ENCODE data around the gene CDH18. TPM values are rescaled to one million over a fixed set of nuclear protein-coding genes. Genes with fewer than 3 reads are reported as not detected.

CDH18 gene
- total RNA-seq, 8 experiments from 2014 or later, result 0.56 to 28.9 (median 5.3) TPM

DNA sequence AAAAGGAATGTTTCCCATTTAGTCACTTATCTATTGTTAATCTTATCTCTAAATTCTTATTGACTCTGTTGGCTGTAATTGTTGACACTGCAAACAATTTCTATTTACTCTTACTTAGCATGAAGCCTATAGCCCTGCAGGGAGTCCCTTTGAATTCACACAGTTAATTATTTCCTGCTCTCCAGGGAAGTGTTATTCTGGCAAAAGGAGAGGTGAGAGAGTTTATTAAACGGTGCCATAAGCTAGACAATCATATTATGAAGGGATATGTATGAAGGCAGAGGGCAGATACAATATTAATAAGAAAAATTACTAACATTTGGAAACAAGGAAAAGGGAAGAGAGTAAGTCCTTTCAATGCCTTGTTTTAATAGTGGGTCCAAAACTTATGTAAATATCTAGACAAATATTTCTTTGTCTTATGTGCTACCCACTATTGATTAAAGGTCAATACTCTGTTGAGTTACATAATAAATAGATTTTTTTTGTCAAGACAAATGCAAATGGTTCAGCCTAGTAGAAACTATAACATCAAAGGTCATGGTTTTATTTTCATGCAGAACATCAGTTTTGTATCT is 107.1 kb downstream of the CDH18 start:
- Histone ChIP-seq H3K4me1 (replicated peaks in 1 of 2) (peaks cover 3 to 11% of the 10 kb centered on the region in 2 donors), H3K27ac (no peak overlapping the region), H3K4me3 (no peak overlapping the region)
- WGBS, 10 experiments, result 0% methylated on average over 1 of the region's 1 CpG; no CpG with 5 or more reads in 3 of the 10 experiments
- in situ Hi-C loops (cut with MboI; ENCODE audit: low pct_unique_long_range_greater_than_20kb in 2 of 9, low sequenced_read_pairs in 9 of 9, unreplicated experiment in 9 of 9), result no loop called here
- ATAC-seq (replicated peaks in 6 of 8), result peak in 4 of 8 experiments; percentile 25 to 68 (median 30)

DNA sequence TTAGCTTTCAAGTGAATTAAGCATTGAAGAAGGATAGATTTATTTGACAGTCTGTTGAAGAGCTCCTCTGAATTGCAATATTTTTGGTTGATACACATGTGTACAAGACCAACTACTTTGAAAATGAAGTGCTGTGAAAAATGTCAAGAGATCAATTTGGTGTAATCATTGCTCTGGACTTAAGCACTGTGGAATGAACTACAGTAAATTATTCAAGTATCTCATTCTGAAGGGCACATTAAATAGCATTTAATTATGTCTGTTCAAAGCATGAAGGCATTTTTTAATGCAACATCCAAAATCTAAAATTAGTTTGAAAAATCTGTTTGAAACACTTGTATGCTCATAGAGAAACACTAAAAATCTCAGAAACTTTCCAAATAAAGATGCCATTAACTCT is 107.5 kb downstream of the CDH18 start:
- no peak overlapping the region for H3K27ac ChIP-seq
- in situ Hi-C loops (cut with MboI; ENCODE audit: low pct_unique_long_range_greater_than_20kb in 2 of 9, low sequenced_read_pairs in 9 of 9, unreplicated experiment in 9 of 9), result no loop called here
- ATAC-seq (replicated peaks in 6 of 8), result peak in 1 of 8 experiments; percentile 19
- peaks cover 3 to 11% of the 10 kb centered on the region in 2 donors for H3K4me1 ChIP-seq (replicated peaks in 1 of 2)
- H3K4me3 ChIP-seq, result no peak overlapping the region

GRCh38 chr5:19874811-19875210 is 113.2 kb downstream of the CDH18 start:
- no peak overlapping the region for H3K4me3 ChIP-seq
- H3K4me1 ChIP-seq (replicated peaks in 1 of 2), result no peaks in the 10 kb centered on the region
- 33 to 100% (median 100%) methylated on average over 1 of the region's 1 CpG; no CpG with 5 or more reads in 2 of the 10 experiments for WGBS, 10 experiments
- no peak for ATAC-seq (replicated peaks in 6 of 8)
- in situ Hi-C loops (cut with MboI; ENCODE audit: low pct_unique_long_range_greater_than_20kb in 2 of 9, low sequenced_read_pairs in 9 of 9, unreplicated experiment in 9 of 9), result no loop called here
- no peak overlapping the region for H3K27ac ChIP-seq

GRCh38 chr5:19866090-19866450 is 121.9 kb downstream of the CDH18 start:
- Histone ChIP-seq H3K4me3 (no peak overlapping the region), H3K27ac (no peak overlapping the region), H3K4me1 (replicated peaks in 1 of 2) (no peaks in the 10 kb centered on the region)
- no peak for ATAC-seq (replicated peaks in 6 of 8)
- 17 to 92% (median 83%) methylated on average over 2 of the region's 2 CpGs; no CpG with 5 or more reads in 1 of the 10 experiments for WGBS, 10 experiments
- in situ Hi-C loops (cut with MboI; ENCODE audit: low pct_unique_long_range_greater_than_20kb in 2 of 9, low sequenced_read_pairs in 9 of 9, unreplicated experiment in 9 of 9), result no loop called here

- in situ Hi-C loops (cut with MboI; ENCODE audit: low pct_unique_long_range_greater_than_20kb in 2 of 9, low sequenced_read_pairs in 9 of 9, unreplicated experiment in 9 of 9), result no loop called here
- ATAC-seq (replicated peaks in 6 of 8), result no peak
- Histone ChIP-seq H3K4me1 (replicated peaks in 1 of 2) (no peaks in the 10 kb centered on the region), H3K4me3 (no peak overlapping the region), H3K27ac (no peak overlapping the region)
- 18 to 95% (median 75%) methylated on average over 3 to 6 of the region's 6 CpGs; no CpG with 5 or more reads in 1 of the 10 experiments for WGBS, 10 experiments
Measured at GRCh38 chr5:19865336-19866089, 122.5 kb downstream of the CDH18 start.

DNA sequence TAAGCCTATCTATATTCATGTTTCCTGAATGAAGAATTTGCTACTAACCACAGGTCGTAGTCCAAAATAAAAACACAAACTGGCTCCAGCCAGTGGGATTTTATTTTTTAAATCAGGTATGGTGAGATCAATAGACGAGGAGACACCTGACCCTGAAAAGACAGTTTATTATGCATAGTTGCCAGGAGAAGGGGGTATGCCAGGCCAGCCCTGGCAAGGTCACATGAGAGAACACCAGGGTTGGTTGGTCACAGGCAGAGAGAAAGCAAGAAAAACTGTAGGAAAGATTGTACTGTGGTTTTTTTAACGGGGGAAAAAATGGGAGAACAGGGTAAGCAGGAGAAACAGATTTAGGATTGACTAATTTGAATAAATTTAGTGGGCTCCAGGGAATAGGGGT is 125.3 kb downstream of the CDH18 start:
- 0 to 85% (median 64%) methylated on average over 1 to 3 of the region's 3 CpGs for WGBS, 10 experiments
- in situ Hi-C loops (cut with MboI; ENCODE audit: low pct_unique_long_range_greater_than_20kb in 2 of 9, low sequenced_read_pairs in 9 of 9, unreplicated experiment in 9 of 9), result no loop called here
- Histone ChIP-seq H3K4me3 (no peak overlapping the region), H3K27ac (no peak overlapping the region), H3K4me1 (replicated peaks in 1 of 2) (no peaks in the 10 kb centered on the region)
- ATAC-seq (replicated peaks in 6 of 8), result no peak

- Histone ChIP-seq H3K4me3 (no peak overlapping the region), H3K27ac (no peak overlapping the region), H3K4me1 (replicated peaks in 1 of 2) (no peaks in the 10 kb centered on the region)
- WGBS, 10 experiments, result 6 to 80% (median 56%) methylated on average over 1 to 3 of the region's 3 CpGs
- ATAC-seq (replicated peaks in 6 of 8), result no peak
- in situ Hi-C loops (cut with MboI; ENCODE audit: low pct_unique_long_range_greater_than_20kb in 2 of 9, low sequenced_read_pairs in 9 of 9, unreplicated experiment in 9 of 9), result no loop called here
Measured at GRCh38 chr5:19859020-19859419, 129.0 kb downstream of the CDH18 start.

DNA sequence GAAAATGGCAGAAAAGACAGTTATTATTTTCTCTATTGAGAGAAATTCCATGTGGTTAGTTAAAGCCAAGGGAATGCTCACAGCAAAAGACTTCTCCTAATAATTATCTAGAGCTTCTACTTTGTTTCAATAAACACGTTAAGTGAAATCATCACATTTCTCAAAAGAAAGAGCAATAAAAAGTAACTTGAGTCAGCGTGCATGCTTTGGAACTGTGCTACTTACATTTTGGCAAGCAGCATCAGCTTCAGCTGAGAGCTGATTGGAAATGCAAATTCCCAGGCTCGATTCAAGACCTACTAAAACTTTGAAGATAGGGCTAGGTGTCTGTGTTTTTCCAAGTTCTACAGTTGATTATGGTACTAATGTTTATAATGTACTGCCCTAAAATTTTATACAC is 132.1 kb downstream of the CDH18 start:
- Histone ChIP-seq H3K4me1 (replicated peaks in 1 of 2) (no peaks in the 10 kb centered on the region), H3K4me3 (no peak overlapping the region), H3K27ac (no peak overlapping the region)
- ATAC-seq (replicated peaks in 6 of 8), result no peak
- in situ Hi-C loops (cut with MboI; ENCODE audit: low pct_unique_long_range_greater_than_20kb in 2 of 9, low sequenced_read_pairs in 9 of 9, unreplicated experiment in 9 of 9), result no loop called here
- WGBS, 10 experiments, result 0 to 90% (median 71%) methylated on average over 1 to 3 of the region's 3 CpGs; no CpG with 5 or more reads in 1 of the 10 experiments

- no peak for ATAC-seq (replicated peaks in 6 of 8)
- in situ Hi-C loops (cut with MboI; ENCODE audit: low pct_unique_long_range_greater_than_20kb in 2 of 9, low sequenced_read_pairs in 9 of 9, unreplicated experiment in 9 of 9), result no loop called here
- no peak overlapping the region for H3K27ac ChIP-seq
Measured at GRCh38 chr5:19855453-19855852, 132.5 kb downstream of the CDH18 start.

GRCh38 chr5:19855031-19855430 is 133.0 kb downstream of the CDH18 start:
- Histone ChIP-seq H3K4me1 (replicated peaks in 1 of 2) (no peaks in the 10 kb centered on the region), H3K4me3 (no peak overlapping the region), H3K27ac (no peak overlapping the region)
- ATAC-seq (replicated peaks in 6 of 8), result no peak
- in situ Hi-C loops (cut with MboI; ENCODE audit: low pct_unique_long_range_greater_than_20kb in 2 of 9, low sequenced_read_pairs in 9 of 9, unreplicated experiment in 9 of 9), result no loop called here
- 31 to 96% (median 84%) methylated on average over 1 to 4 of the region's 4 CpGs for WGBS, 10 experiments

More at GRCh38 chr5:19855453-19855852, 132.5 kb downstream of the CDH18 start:
- Histone ChIP-seq H3K4me3 (no peak overlapping the region), H3K4me1 (replicated peaks in 1 of 2) (no peaks in the 10 kb centered on the region)

DNA sequence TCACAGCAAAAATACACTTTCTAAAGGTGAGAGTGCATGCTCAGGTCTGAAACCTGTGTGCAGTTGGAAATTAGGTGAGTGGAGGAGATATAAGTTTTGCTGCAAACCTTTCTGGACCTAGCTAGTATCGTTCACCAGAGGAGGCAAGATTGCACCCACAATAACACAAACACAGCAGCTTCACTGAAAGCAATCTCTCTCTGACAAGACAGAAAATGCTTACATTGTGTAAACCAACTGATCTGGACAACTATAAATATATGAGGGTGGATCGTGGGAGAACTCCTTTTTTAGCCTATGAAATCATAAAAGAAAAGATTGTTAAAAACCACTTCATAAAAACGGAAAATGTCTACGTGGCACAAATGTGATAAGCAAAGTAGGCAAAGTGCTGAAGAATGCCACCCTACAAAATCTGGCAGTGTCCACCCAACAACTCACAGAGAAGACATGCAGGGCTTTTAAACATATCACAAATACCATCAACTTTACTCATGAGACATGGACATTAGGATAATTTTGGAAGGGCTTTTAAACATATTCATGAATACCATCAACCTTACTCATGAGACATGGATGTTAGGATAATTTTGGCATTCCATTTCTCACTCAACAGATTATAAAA is 134.3 kb downstream of the CDH18 start:
- Histone ChIP-seq H3K4me1 (replicated peaks in 1 of 2) (no peaks in the 10 kb centered on the region), H3K4me3 (no peak overlapping the region), H3K27ac (no peak overlapping the region)
- in situ Hi-C loops (cut with MboI; ENCODE audit: low pct_unique_long_range_greater_than_20kb in 2 of 9, low sequenced_read_pairs in 9 of 9, unreplicated experiment in 9 of 9), result no loop called here
- 7 to 100% (median 80%) methylated on average over 1 to 4 of the region's 4 CpGs; no CpG with 5 or more reads in 1 of the 10 experiments for WGBS, 10 experiments
- peak in 2 of 8 experiments; percentile 29 to 74 for ATAC-seq (replicated peaks in 6 of 8)

- WGBS, 10 experiments, result 0 to 88% (median 52%) methylated on average over 1 to 6 of the region's 6 CpGs
Measured at GRCh38 chr5:19837536-19838174, 150.3 kb downstream of the CDH18 start.

GRCh38 chr5:19835442-19835841 is 152.6 kb downstream of the CDH18 start:
- WGBS, 10 experiments, result 0 to 100% (median 58%) methylated on average over 1 of the region's 1 CpG; no CpG with 5 or more reads in 2 of the 10 experiments
- Histone ChIP-seq H3K27ac (no peak overlapping the region), H3K4me1 (replicated peaks in 1 of 2) (no peaks in the 10 kb centered on the region), H3K4me3 (no peak overlapping the region)
- ATAC-seq (replicated peaks in 6 of 8), result no peak
- in situ Hi-C loops (cut with MboI; ENCODE audit: low pct_unique_long_range_greater_than_20kb in 2 of 9, low sequenced_read_pairs in 9 of 9, unreplicated experiment in 9 of 9), result no loop called here

More at GRCh38 chr5:19837536-19838174, 150.3 kb downstream of the CDH18 start:
- peak in 1 of 8 experiments; percentile 41 for ATAC-seq (replicated peaks in 6 of 8)
- Histone ChIP-seq H3K27ac (no peak overlapping the region), H3K4me3 (no peak overlapping the region), H3K4me1 (replicated peaks in 1 of 2) (no peaks in the 10 kb centered on the region)
- in situ Hi-C loops (cut with MboI; ENCODE audit: low pct_unique_long_range_greater_than_20kb in 2 of 9, low sequenced_read_pairs in 9 of 9, unreplicated experiment in 9 of 9), result no loop called here
